ENCODE results near the gene RRP8.

The RRP8 gene

GRCh38 chr11:6647836-6648235 is 44.4 kb upstream of the RRP8 start:
- TF ChIP-seq CTCF (IDR thresholded peaks at IDR 0.05; ENCODE audit: unreplicated experiment in 3 of 3) = no peak
- Mint-ChIP-seq H3K27ac (no peak overlapping the region), H3K27me3 (ENCODE audit: low read depth) (no peaks in the 10 kb centered on the region), H3K36me3 (ENCODE audit: low read depth) (peaks cover 10% of the 10 kb centered on the region), H3K9me3 (no peaks in the 10 kb centered on the region), H3K4me3 (no peak overlapping the region), H3K4me1 (no peaks in the 10 kb centered on the region)

- Mint-ChIP-seq H3K4me1 (no peaks in the 10 kb centered on the region), H3K27me3 (ENCODE audit: low read depth) (no peaks in the 10 kb centered on the region), H3K9me3 (no peaks in the 10 kb centered on the region), H3K4me3 (no peak overlapping the region), H3K27ac (no peak overlapping the region), H3K36me3 (ENCODE audit: low read depth) (peaks cover 10% of the 10 kb centered on the region)
- no peak for TF ChIP-seq CTCF (IDR thresholded peaks at IDR 0.05; ENCODE audit: unreplicated experiment in 3 of 3)
Observed at GRCh38 chr11:6646918-6647679, 43.7 kb upstream of the RRP8 start.

- Mint-ChIP-seq H3K27ac (no peak overlapping the region), H3K27me3 (ENCODE audit: low read depth) (no peaks in the 10 kb centered on the region), H3K4me3 (no peak overlapping the region), H3K36me3 (ENCODE audit: low read depth) (peaks cover 10% of the 10 kb centered on the region), H3K4me1 (no peaks in the 10 kb centered on the region), H3K9me3 (no peaks in the 10 kb centered on the region)
- no peak for TF ChIP-seq CTCF (IDR thresholded peaks at IDR 0.05; ENCODE audit: unreplicated experiment in 3 of 3)
Observed at GRCh38 chr11:6646576-6646917, 43.1 kb upstream of the RRP8 start.

GRCh38 chr11:6646071-6646470 is 42.7 kb upstream of the RRP8 start:
- no peak overlapping the region for H3K27ac Mint-ChIP-seq
- peaks cover 10% of the 10 kb centered on the region for H3K36me3 Mint-ChIP-seq (ENCODE audit: low read depth)
- no peak for TF ChIP-seq CTCF (IDR thresholded peaks at IDR 0.05; ENCODE audit: unreplicated experiment in 3 of 3)
- no peaks in the 10 kb centered on the region for H3K9me3 Mint-ChIP-seq
- no peak overlapping the region for H3K4me3 Mint-ChIP-seq
- H3K4me1 Mint-ChIP-seq = no peaks in the 10 kb centered on the region
- H3K27me3 Mint-ChIP-seq (ENCODE audit: low read depth) = no peaks in the 10 kb centered on the region

- Mint-ChIP-seq H3K27ac (no peak overlapping the region), H3K9me3 (no peaks in the 10 kb centered on the region), H3K36me3 (ENCODE audit: low read depth) (peaks cover 17% of the 10 kb centered on the region), H3K4me3 (no peak overlapping the region), H3K4me1 (peaks cover 6% of the 10 kb centered on the region), H3K27me3 (ENCODE audit: low read depth) (no peaks in the 10 kb centered on the region)
- TF ChIP-seq CTCF (IDR thresholded peaks at IDR 0.05; ENCODE audit: unreplicated experiment in 3 of 3) = no peak
Observed at GRCh38 chr11:6642957-6643356, 39.5 kb upstream of the RRP8 start.

- Mint-ChIP-seq H3K4me1 (peaks cover 6% of the 10 kb centered on the region), H3K4me3 (no peak overlapping the region), H3K27me3 (ENCODE audit: low read depth) (no peaks in the 10 kb centered on the region), H3K9me3 (no peaks in the 10 kb centered on the region), H3K36me3 (ENCODE audit: low read depth) (peaks cover 17% of the 10 kb centered on the region), H3K27ac (no peak overlapping the region)
- TF ChIP-seq CTCF (IDR thresholded peaks at IDR 0.05; ENCODE audit: unreplicated experiment in 3 of 3) = no peak
Observed at GRCh38 chr11:6640985-6641701, 37.7 kb upstream of the RRP8 start.

Data from nephron (organoid).